Muscle of leg (tissue), 11 donors: ENCODE measurements around the gene RYR1. TPM values are rescaled to one million over a fixed set of nuclear protein-coding genes. Genes with fewer than 3 reads are reported as not detected.
"Not testable (repeated sequence)": the region's sequence is repeated elsewhere in the genome, so short reads cannot be mapped to it uniquely, and the experiment has no call there.

Experiments used
- DNase-seq: peaks from one replicate; pipeline ENCODE4 v3.0.0; 2013
- H3K27ac ChIP-seq: one replicate; pipeline ENCODE4 v1.5.1; 2013; ENCODE audit warnings: mild to moderate bottlenecking, low read length, control low read depth
- H3K27me3 ChIP-seq: one replicate; pipeline ENCODE4 v1.6.1; 2013; ENCODE audit warnings: low read length; ENCODE audit not compliant: control insufficient read depth, insufficient read depth
- H3K36me3 ChIP-seq: one replicate; pipeline ENCODE4 v1.6.1; 2013; ENCODE audit warnings: low read length; ENCODE audit not compliant: control insufficient read depth, insufficient read depth
- H3K4me1 ChIP-seq: one replicate; pipeline ENCODE4 v1.6.1; 2013; ENCODE audit warnings: low read length; ENCODE audit not compliant: control insufficient read depth, insufficient read depth
- H3K4me3 ChIP-seq: one replicate; pipeline ENCODE4 v1.5.1; 2013; ENCODE audit warnings: low read length, control low read depth
- H3K9me3 ChIP-seq: replicated peaks from 2 replicates; pipeline ENCODE4 v1.6.1; 2013; ENCODE audit warnings: low read depth, low read length; ENCODE audit not compliant: control insufficient read depth
- WGBS: methylation state at CpG from one replicate; pipeline ENCODE4 v1.1.5; 2013; ENCODE audit warnings: missing lambda C conversion rate; ENCODE audit not compliant: insufficient coverage; 5-methylcytosine and 5-hydroxymethylcytosine counted together
- polyA plus RNA-seq, 8 donors: library from polyadenylated mRNA; unstranded; fragments of 120-200 nt; gene quantifications; one replicate each; pipeline versions ENCODE4 v1.2.1 to v1.2.3, GENCODE V29; 2013; ENCODE audit warnings: inconsistent platforms in 1 of 8, low replicate concordance in 1 of 8; ENCODE audit not compliant: insufficient read length in 8 of 8, insufficient read depth in 1 of 8
- total RNA-seq: library from RNA; stranded (reverse); fragments of 120-200 nt; gene quantifications from one replicate; pipeline ENCODE4 v1.2.4, GENCODE V29; 2013

RYR1 gene
- total and polyA plus RNA-seq, 9 donors, result 145 to 817 (median 491) TPM

DNA sequence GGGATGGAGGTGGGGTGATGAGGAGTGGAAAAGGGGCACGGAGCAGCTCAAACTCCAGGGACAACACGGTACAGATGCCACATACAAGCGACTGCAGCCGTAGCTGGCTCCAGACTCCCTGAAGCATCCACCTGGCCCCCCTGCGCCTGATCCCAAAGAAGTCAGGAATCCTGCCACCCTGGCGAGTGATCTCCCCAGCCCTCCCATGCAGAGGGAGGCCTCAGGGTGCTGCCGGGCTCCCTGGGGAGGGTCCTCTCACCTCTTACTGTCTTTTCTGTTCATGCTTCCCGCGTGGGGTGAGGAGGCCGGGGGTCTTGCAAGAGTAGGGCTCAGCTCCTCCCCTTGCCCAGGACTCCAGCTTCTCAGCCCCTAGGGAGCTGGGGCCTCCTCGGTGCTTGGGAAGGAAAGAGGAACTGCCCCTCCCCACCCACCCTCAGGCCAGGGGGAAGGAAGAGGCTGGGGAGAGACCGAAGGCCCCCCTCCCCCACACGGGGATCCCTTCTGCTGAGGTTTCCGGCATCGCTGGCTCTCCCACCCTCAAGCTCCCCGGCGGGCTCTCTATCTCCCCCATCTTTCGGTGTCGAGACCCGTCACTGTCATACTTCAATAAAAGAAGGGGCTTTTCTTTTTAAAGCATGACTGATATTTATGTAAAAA lies 7.6 kb upstream of the RYR1 start, which contains the start of gene RASGRP4:
RASGRP4 (minus strand) TSS at position 410 of the 657 bp plus-strand sequence; CDS start at position 282, 128 bp downstream.
- H3K36me3 ChIP-seq, result no peaks in the 10 kb centered on the region
- peak within 1 kb of the TSS; percentile 25 for H3K4me3 ChIP-seq
- no peaks in the 10 kb centered on the region for H3K4me1 ChIP-seq
- WGBS, result 44% methylated on average over 4 of the region's 20 CpGs
- H3K27ac ChIP-seq, result no peak within 1 kb of the TSS
- peak; percentile 57 for DNase-seq
- H3K9me3 ChIP-seq, result no peaks in the 10 kb centered on the region
- peaks cover 2% of the 10 kb centered on the region for H3K27me3 ChIP-seq

DNA sequence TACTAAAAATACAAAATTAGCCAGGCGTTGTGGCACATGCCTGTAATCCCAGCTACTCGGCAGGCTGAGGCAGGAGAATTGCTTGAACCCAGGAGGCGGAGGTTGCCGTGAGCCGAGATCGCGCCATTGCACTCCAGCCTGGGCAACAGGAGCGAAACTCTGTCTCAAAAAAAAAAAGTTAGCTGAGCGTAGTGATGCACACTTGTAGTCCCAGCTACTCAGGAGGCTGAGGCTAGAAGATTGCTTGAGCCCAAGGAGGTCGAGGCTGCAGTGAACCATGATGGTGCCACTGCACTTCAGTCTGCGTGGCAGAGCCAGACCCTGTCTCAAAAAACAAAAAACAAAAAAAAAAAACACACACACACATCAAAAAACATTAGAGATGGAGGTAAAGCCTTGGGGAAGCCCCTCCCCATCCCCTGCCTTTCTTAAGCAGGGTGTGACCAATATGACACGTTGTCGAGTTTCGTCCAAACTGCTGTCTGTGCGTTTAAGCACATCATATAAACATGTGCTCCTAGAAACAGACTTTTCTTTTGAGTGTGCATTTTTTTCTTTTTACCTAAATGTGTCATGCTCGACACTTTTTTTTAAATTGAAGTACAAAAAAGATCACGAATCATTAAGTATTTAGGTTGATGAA lies 6.3 kb upstream of the RYR1 start:
- H3K27ac ChIP-seq, H3K27me3 ChIP-seq, H3K4me3 ChIP-seq, H3K9me3 ChIP-seq, H3K36me3 ChIP-seq, DNase-seq, H3K4me1 ChIP-seq: not testable (repeated sequence)
- WGBS, result 62% methylated on average over 10 of the region's 17 CpGs

GRCh38 chr19:38429055-38429810 lies 4.3 kb upstream of the RYR1 start:
- DNase-seq, result peak; percentile 33
- Histone ChIP-seq H3K9me3 (no peaks in the 10 kb centered on the region), H3K4me3 (no peak overlapping the region), H3K36me3 (no peaks in the 10 kb centered on the region), H3K27ac (no peak overlapping the region), H3K4me1 (peaks cover 5% of the 10 kb centered on the region), H3K27me3 (peaks cover 3% of the 10 kb centered on the region)
- 37% methylated on average over 9 of the region's 14 CpGs for WGBS

GRCh38 chr19:38429811-38430156 lies 3.7 kb upstream of the RYR1 start:
- no peaks in the 10 kb centered on the region for H3K36me3 ChIP-seq
- H3K9me3 ChIP-seq, result no peaks in the 10 kb centered on the region
- peaks cover 5% of the 10 kb centered on the region for H3K27me3 ChIP-seq
- H3K27ac ChIP-seq, result no peak overlapping the region
- no peak for DNase-seq
- peaks cover 10% of the 10 kb centered on the region for H3K4me1 ChIP-seq
- no peak overlapping the region for H3K4me3 ChIP-seq
- no CpG with 5 or more reads among the region's 2 CpGs for WGBS

GRCh38 chr19:38430931-38431330 lies 2.6 kb upstream of the RYR1 start:
- H3K9me3 ChIP-seq, result no peaks in the 10 kb centered on the region
- H3K27me3 ChIP-seq, result peaks cover 5% of the 10 kb centered on the region
- H3K27ac ChIP-seq, result no peak overlapping the region
- H3K4me3 ChIP-seq, result no peak overlapping the region
- no peaks in the 10 kb centered on the region for H3K36me3 ChIP-seq
- no peak for DNase-seq
- no CpG with 5 or more reads among the region's 7 CpGs for WGBS
- peaks cover 21% of the 10 kb centered on the region for H3K4me1 ChIP-seq

DNA sequence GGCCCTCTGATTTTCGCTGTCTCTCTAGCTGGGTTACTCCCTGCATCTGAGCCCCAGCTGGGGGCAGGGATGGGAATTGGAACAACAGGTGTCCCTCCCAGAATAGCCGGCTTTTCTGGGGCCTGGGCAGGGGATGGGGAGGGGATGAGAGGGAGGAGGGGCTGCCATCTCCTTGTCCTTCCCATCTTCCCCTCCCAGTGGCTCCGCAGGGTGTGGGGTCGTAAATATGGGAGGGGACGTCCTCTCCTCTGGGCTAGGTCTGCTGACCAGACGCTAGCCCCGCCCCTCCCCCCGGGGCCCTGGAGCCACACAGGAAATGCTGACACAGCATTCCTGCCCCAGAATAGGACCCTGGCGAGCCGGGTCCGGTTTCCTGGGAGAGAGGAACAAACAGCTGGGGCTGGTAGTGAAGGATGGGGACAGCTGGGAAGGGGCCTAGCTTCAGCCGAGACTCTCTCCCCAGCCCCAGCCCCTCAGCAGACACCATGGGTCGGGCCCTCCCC lies 1.1 kb downstream of the RYR1 start:
- H3K4me1 ChIP-seq, result peaks cover 28% of the 10 kb centered on the region
- H3K4me3 ChIP-seq, result peak overlapping the region; percentile 74
- peaks cover 5% of the 10 kb centered on the region for H3K27me3 ChIP-seq
- no peaks in the 10 kb centered on the region for H3K9me3 ChIP-seq
- peaks cover 11% of the 10 kb centered on the region for H3K36me3 ChIP-seq
- H3K27ac ChIP-seq, result peak overlapping the region; percentile 96
- WGBS, result 10% methylated on average over 1 of the region's 13 CpGs
- peak; percentile 95 for DNase-seq

DNA sequence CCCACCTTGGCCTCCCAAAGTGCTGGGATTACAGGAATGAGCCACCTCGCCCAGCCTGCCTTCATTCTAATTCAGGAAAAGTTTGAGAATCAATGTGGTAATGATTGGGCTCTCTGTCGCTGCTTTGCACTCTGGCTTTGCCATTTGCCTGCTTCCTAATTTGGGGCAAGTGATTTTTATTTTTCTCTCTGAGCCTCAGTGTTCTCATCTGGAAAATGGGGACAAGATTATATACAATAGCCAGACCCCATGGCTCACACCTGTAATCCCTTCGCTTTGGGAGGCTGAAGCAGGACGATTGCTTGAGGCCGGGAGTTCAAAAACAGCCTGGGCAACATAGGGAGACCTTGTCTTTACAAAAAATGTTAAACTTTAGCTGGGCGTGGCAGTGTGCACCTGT lies 3.8 kb downstream of the RYR1 start:
- no peak for DNase-seq
- Histone ChIP-seq H3K4me1 (peaks cover 43% of the 10 kb centered on the region), H3K36me3 (peaks cover 16% of the 10 kb centered on the region), H3K4me3 (no peak overlapping the region), H3K27me3 (peaks cover 5% of the 10 kb centered on the region), H3K27ac (peak overlapping the region; percentile 17), H3K9me3 (no peaks in the 10 kb centered on the region)
- WGBS, result 96% methylated on average over 5 of the region's 6 CpGs

- Histone ChIP-seq H3K9me3 (no peaks in the 10 kb centered on the region), H3K27ac (peak overlapping the region; percentile 47), H3K4me1 (peaks cover 47% of the 10 kb centered on the region), H3K27me3 (peaks cover 5% of the 10 kb centered on the region), H3K36me3 (peaks cover 23% of the 10 kb centered on the region), H3K4me3 (no peak overlapping the region)
- DNase-seq, result no peak
- WGBS, result 78% methylated on average over 2 of the region's 2 CpGs
These were observed 4.4 kb downstream of the RYR1 start for GRCh38 chr19:38437917-38438316.

DNA sequence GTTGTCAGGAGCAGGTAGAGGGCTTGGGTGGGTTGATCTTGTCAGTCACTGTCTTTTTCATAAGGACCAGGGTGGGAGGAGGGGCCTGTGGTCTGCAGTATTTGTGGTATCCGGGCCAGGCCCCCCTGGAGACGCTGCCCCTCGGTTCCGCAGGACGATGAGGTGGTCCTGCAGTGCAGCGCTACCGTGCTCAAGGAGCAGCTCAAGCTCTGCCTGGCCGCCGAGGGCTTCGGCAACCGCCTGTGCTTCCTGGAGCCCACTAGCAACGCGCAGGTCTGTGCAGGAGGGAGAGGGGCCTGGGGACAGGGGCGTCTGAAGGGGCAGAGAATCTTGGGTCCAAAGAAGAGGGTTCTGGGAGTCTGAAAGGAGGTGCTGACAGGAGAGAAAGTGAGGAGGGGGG lies 7.1 kb downstream of the RYR1 start:
- H3K9me3 ChIP-seq, result no peaks in the 10 kb centered on the region
- no peak overlapping the region for H3K27ac ChIP-seq
- H3K4me1 ChIP-seq, result peaks cover 39% of the 10 kb centered on the region
- DNase-seq, result no peak
- H3K36me3 ChIP-seq, result peaks cover 47% of the 10 kb centered on the region
- 60% methylated on average over 14 of the region's 14 CpGs for WGBS
- H3K4me3 ChIP-seq, result no peak overlapping the region
- H3K27me3 ChIP-seq, result no peaks in the 10 kb centered on the region
